SK-N-MC (cell line): ENCODE data around the gene OR4A16.

ENCODE experiments used
- EZH2 ChIP-seq: fragments of 200-600 bp; sonication (generic); IDR thresholded peaks from one replicate; pipeline ENCODE4 v1.6.1; 2017; ENCODE audit warnings: antibody characterized with exemption
- POLR2AphosphoS5 ChIP-seq: IDR thresholded peaks from 2 replicates; pipeline ENCODE4 v1.6.1; 2012; ENCODE audit warnings: mild to moderate bottlenecking, low read depth, low read length, borderline replicate concordance

DNA sequence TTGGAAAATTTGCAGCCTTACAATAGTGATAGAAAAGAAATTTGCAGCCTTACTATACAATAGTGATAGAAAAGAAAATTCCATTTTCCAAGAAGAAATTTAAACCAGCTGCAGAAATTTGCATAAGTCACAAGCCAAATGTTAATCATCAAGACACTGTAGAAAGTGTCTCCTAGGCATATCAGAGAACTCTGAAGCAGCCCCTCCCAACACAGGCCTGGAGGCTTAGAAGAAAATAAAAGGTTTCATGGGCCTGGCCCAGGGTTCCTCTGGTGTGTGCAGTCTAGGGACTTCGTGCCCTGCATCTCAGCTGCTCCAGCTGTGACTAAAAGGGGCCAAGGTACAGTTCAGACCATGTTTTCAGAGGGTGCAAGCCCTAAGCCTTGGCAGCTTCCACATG is 6.0 kb downstream of the OR4A16 start:
- TF ChIP-seq EZH2 (no peak), POLR2AphosphoS5 (no peak)
